Esophagus squamous epithelium (tissue), 4 donors: Measurements from ENCODE around the gene RBM19.

Experiments used
- POLR2A ChIP-seq, 4 donors: fragments of 450-650 bp; IDR thresholded peaks; one replicate each; pipeline ENCODE4 v1.6.1; 2017; ENCODE audit warnings: antibody characterized with exemption in 4 of 4, mild to moderate bottlenecking in 4 of 4, moderate library complexity in 3 of 4
- TF ChIP-seq, protein P1 (sequence below), 6 experiments: fragments of 450-650 bp in 4 of 6; fragments of 200-600 bp in 2 of 6; sonication (generic) in 2 of 6; IDR thresholded peaks; one replicate each; pipeline ENCODE4 v1.5.1; 2016 to 2019; ENCODE audit warnings: antibody characterized with exemption in 6 of 6, mild to moderate bottlenecking in 4 of 6, moderate library complexity in 4 of 6

DNA sequence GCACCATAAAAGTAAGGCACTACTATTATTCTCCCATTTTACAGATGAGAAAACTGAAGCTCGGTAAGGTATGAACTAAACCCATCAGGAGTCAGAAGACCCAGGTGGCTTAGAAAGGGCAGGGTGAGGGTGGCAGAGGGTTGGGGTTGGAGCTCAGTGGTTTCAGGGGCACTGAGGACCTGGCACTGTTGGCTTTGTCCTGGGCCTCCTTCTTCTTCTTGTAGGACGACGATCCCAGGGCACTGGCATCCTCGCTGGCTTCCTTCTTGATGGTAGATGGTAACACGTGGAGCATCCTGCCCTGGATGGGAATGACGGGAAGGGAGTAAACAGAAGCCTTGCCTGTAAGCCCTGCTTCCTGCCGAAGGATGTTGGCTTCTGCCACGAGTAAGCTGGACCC is 19.9 kb downstream of the RBM19 start:
- TF ChIP-seq, protein P1, sequence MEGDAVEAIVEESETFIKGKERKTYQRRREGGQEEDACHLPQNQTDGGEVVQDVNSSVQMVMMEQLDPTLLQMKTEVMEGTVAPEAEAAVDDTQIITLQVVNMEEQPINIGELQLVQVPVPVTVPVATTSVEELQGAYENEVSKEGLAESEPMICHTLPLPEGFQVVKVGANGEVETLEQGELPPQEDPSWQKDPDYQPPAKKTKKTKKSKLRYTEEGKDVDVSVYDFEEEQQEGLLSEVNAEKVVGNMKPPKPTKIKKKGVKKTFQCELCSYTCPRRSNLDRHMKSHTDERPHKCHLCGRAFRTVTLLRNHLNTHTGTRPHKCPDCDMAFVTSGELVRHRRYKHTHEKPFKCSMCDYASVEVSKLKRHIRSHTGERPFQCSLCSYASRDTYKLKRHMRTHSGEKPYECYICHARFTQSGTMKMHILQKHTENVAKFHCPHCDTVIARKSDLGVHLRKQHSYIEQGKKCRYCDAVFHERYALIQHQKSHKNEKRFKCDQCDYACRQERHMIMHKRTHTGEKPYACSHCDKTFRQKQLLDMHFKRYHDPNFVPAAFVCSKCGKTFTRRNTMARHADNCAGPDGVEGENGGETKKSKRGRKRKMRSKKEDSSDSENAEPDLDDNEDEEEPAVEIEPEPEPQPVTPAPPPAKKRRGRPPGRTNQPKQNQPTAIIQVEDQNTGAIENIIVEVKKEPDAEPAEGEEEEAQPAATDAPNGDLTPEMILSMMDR (IDR thresholded peaks at IDR 0.05): no peak
- TF ChIP-seq POLR2A (IDR thresholded peaks at IDR 0.05): no peak
